H9 (cell line): ENCODE measurements around the gene DIP2C. TPM values are rescaled to one million over a fixed set of nuclear protein-coding genes. Genes with fewer than 3 reads are reported as not detected.
"Not testable (repeated sequence)": the region's sequence is repeated elsewhere in the genome, so short reads cannot be mapped to it uniquely, and the experiment has no call there.

Experiments
- DNase-seq: peaks from one replicate; pipeline ENCODE4 v3.0.0-alpha.2; 2017
- H2AFZ ChIP-seq: one replicate; pipeline ENCODE4 v1.6.1; 2013; ENCODE audit warnings: mild to moderate bottlenecking, low read length, control low read depth, moderate library complexity
- H2AK5ac ChIP-seq: 2 replicates; pipeline ENCODE4 v1.6.1; 2013; ENCODE audit warnings: low read length, control low read depth, mixed read lengths; ENCODE audit not compliant: insufficient read length
- H2BK120ac ChIP-seq: one replicate; pipeline ENCODE4 v1.6.1; 2013; ENCODE audit warnings: low read depth, mild to moderate bottlenecking, low read length, control low read depth, inconsistent platforms; ENCODE audit not compliant: poor library complexity, severe bottlenecking
- H2BK12ac ChIP-seq: 2 replicates; pipeline ENCODE4 v1.6.1; 2013; ENCODE audit warnings: low read length, control low read depth, mixed read lengths, low read depth; ENCODE audit not compliant: insufficient read length
- H2BK15ac ChIP-seq: 2 replicates; pipeline ENCODE4 v1.6.1; 2013; ENCODE audit warnings: low read depth, low read length, control low read depth
- H2BK20ac ChIP-seq: one replicate; pipeline ENCODE4 v1.6.1; 2013; ENCODE audit warnings: low read depth, mild to moderate bottlenecking, low read length, control low read depth, inconsistent platforms; ENCODE audit not compliant: poor library complexity, severe bottlenecking
- H2BK5ac ChIP-seq: 2 replicates; pipeline ENCODE4 v1.6.1; 2013; ENCODE audit warnings: low read length, control low read depth, mixed read lengths; ENCODE audit not compliant: insufficient read length
- H3K14ac ChIP-seq: 2 replicates; pipeline ENCODE4 v1.6.1; 2013; ENCODE audit warnings: low read length, control low read depth; ENCODE audit not compliant: insufficient read depth
- H3K18ac ChIP-seq: 2 replicates; pipeline ENCODE4 v1.6.1; 2013; ENCODE audit warnings: low read depth, mild to moderate bottlenecking, mixed read lengths, low read length, control low read depth; ENCODE audit not compliant: insufficient read length
- H3K23ac ChIP-seq: 2 replicates; pipeline ENCODE4 v1.6.1; 2013; ENCODE audit warnings: low read length, control low read depth, mixed read lengths, low read depth; ENCODE audit not compliant: insufficient read length
- H3K23me2 ChIP-seq: 2 replicates; pipeline ENCODE4 v1.6.1; 2013; ENCODE audit warnings: low read depth, mild to moderate bottlenecking, mixed read lengths, low read length, control low read depth; ENCODE audit not compliant: insufficient read length, poor library complexity, severe bottlenecking
- H3K27ac ChIP-seq: 2 replicates; pipeline ENCODE4 v1.5.1; 2013; ENCODE audit warnings: low read length, control low read depth, mixed read lengths, low read depth; ENCODE audit not compliant: insufficient read length
- H3K27me3 ChIP-seq: 2 replicates; pipeline ENCODE4 v1.6.1; 2013; ENCODE audit warnings: low read length, control low read depth, inconsistent platforms; ENCODE audit not compliant: insufficient read depth
- H3K4ac ChIP-seq: 2 replicates; pipeline ENCODE4 v1.6.1; 2013; ENCODE audit warnings: low read depth, mild to moderate bottlenecking, control low read depth, inconsistent platforms, low read length, moderate library complexity
- H3K4me1 ChIP-seq: 2 replicates; pipeline ENCODE4 v1.6.1; 2013; ENCODE audit warnings: low read length, control low read depth, inconsistent platforms; ENCODE audit not compliant: insufficient read depth
- H3K4me2 ChIP-seq: 2 replicates; pipeline ENCODE4 v1.6.1; 2013; ENCODE audit warnings: low read length, control low read depth, mixed read lengths; ENCODE audit not compliant: insufficient read length, insufficient read depth
- H3K56ac ChIP-seq: 2 replicates; pipeline ENCODE4 v1.6.1; 2013; ENCODE audit warnings: low read depth, mild to moderate bottlenecking, mixed read lengths, low read length, control low read depth; ENCODE audit not compliant: insufficient read length
- H3K79me1 ChIP-seq: 2 replicates; pipeline ENCODE4 v1.6.1; 2013; ENCODE audit warnings: low read depth, mild to moderate bottlenecking, moderate library complexity, low read length, control low read depth, inconsistent platforms; ENCODE audit not compliant: insufficient read depth, poor library complexity, severe bottlenecking
- H3K79me2 ChIP-seq: 2 replicates; pipeline ENCODE4 v1.6.1; 2013; ENCODE audit warnings: low read length, control low read depth, inconsistent platforms; ENCODE audit not compliant: insufficient read depth
- H3K9ac ChIP-seq: 2 replicates; pipeline ENCODE4 v1.6.1; 2013; ENCODE audit warnings: low read length, control low read depth, mixed read lengths; ENCODE audit not compliant: insufficient read length; ENCODE audit errors: extremely low read depth
- H3K9me3 ChIP-seq: one replicate; pipeline ENCODE4 v1.6.1; 2013; ENCODE audit warnings: low read depth, low read length, inconsistent platforms; ENCODE audit not compliant: control insufficient read depth
- H3T11ph ChIP-seq: one replicate; pipeline ENCODE4 v1.6.1; 2013; ENCODE audit warnings: mild to moderate bottlenecking, low read length, control low read depth, inconsistent platforms
- H4K20me1 ChIP-seq: one replicate; pipeline ENCODE4 v1.6.1; 2013; ENCODE audit not compliant: control insufficient read depth, insufficient read length, insufficient read depth
- H4K5ac ChIP-seq: 2 replicates; pipeline ENCODE4 v1.6.1; 2013; ENCODE audit warnings: low read depth, mild to moderate bottlenecking, mixed read lengths, low read length, control low read depth; ENCODE audit not compliant: insufficient read length
- H4K8ac ChIP-seq: replicated peaks from 2 replicates; pipeline ENCODE4 v1.6.1; 2013; ENCODE audit warnings: low read length, control low read depth, mixed read lengths, low read depth; ENCODE audit not compliant: insufficient read length
- H4K91ac ChIP-seq: 2 replicates; pipeline ENCODE4 v1.6.1; 2013; ENCODE audit warnings: low read depth, mild to moderate bottlenecking, moderate library complexity, mixed read lengths, low read length, control low read depth; ENCODE audit not compliant: insufficient read length
- H3K27ac Mint-ChIP-seq, 3 experiments: 2 replicates in 2 of 3; 3 replicates in 1 of 3; pipeline ENCODE4 v1.8.0; 2020 to 2021; ENCODE audit warnings: mixed read lengths in 3 of 3, mild to moderate bottlenecking in 1 of 3, moderate library complexity in 1 of 3
- H3K27me3 Mint-ChIP-seq: 2 replicates; pipeline ENCODE4 v1.8.0; 2021; ENCODE audit warnings: low read depth, mild to moderate bottlenecking, moderate library complexity, mixed read lengths
- H3K36me3 Mint-ChIP-seq, 3 experiments: 2 replicates in 2 of 3; 3 replicates in 1 of 3; pipeline ENCODE4 v1.8.0; 2020 to 2021; ENCODE audit warnings: low read depth in 3 of 3, mixed read lengths in 3 of 3; ENCODE audit not compliant: insufficient read depth in 1 of 3
- H3K4me1 Mint-ChIP-seq, 2 experiments: 2 replicates each; pipeline ENCODE4 v1.8.0; 2020; ENCODE audit warnings: mixed read lengths in 2 of 2
- H3K4me3 Mint-ChIP-seq, 2 experiments: 2 replicates in 1 of 2; 3 replicates in 1 of 2; pipeline ENCODE4 v1.8.0; 2020 to 2021; ENCODE audit warnings: mild to moderate bottlenecking in 2 of 2, mixed read lengths in 2 of 2, moderate library complexity in 1 of 2
- H3K9me3 Mint-ChIP-seq, 2 experiments: 2 replicates in 1 of 2; 3 replicates in 1 of 2; pipeline ENCODE4 v1.8.0; 2020; ENCODE audit warnings: mild to moderate bottlenecking in 2 of 2, mixed read lengths in 2 of 2, moderate library complexity in 1 of 2
- WGBS: extraction: QIAGEN DNeasy Blood & Tissue Kit; methylation state at CpG from one replicate; pipeline ENCODE4 v1.1.7; 2013; ENCODE audit warnings: missing lambda C conversion rate, low lambda C conversion rate, mixed read lengths; ENCODE audit not compliant: insufficient read length; ENCODE audit errors: extremely low coverage; 5-methylcytosine and 5-hydroxymethylcytosine counted together
- total RNA-seq: library from RNA; stranded (reverse); gene quantifications from 2 replicates; pipeline ENCODE4 v1.2.1, GENCODE V29; 2021

Gene DIP2C
- total RNA-seq, 1 experiment from 2014 or later, result 7.9 TPM

- not testable (repeated sequence) for H2AK5ac ChIP-seq, H4K91ac ChIP-seq, H3K4me1 Mint-ChIP-seq, H3T11ph ChIP-seq, H4K5ac ChIP-seq, H2BK5ac ChIP-seq, H3K36me3 Mint-ChIP-seq, H3K9me3 Mint-ChIP-seq, DNase-seq, H3K9ac ChIP-seq, H3K56ac ChIP-seq, H3K27ac ChIP-seq, H3K18ac ChIP-seq, H3K14ac ChIP-seq, H2BK120ac ChIP-seq, H3K79me1 ChIP-seq, H3K27me3 Mint-ChIP-seq, H2AFZ ChIP-seq, H3K4me2 ChIP-seq, H2BK20ac ChIP-seq, H3K27me3 ChIP-seq, H3K79me2 ChIP-seq, H3K23ac ChIP-seq, H3K9me3 ChIP-seq, H3K4me1 ChIP-seq, H4K8ac ChIP-seq, H2BK15ac ChIP-seq, H3K23me2 ChIP-seq, H4K20me1 ChIP-seq, H3K27ac Mint-ChIP-seq, H3K4ac ChIP-seq, H3K4me3 Mint-ChIP-seq, H2BK12ac ChIP-seq
- no CpG with 5 or more reads among the region's 11 CpGs for WGBS
Measured at GRCh38 chr10:424724-425123, 264.7 kb downstream of the DIP2C start.
